HFFc6 (cell line): ENCODE data around the gene MEG3. TPM values are rescaled to one million over a fixed set of nuclear protein-coding genes. Genes with fewer than 3 reads are reported as not detected.

ENCODE experiments used
- DNase-seq: peaks from one replicate; pipeline ENCODE4 v3.0.0-alpha.2; 2018
- H3K27ac Mint-ChIP-seq: 2 replicates; pipeline ENCODE4 v1.8.0; 2020; ENCODE audit warnings: mild to moderate bottlenecking, mixed read lengths
- H3K27me3 Mint-ChIP-seq: 2 replicates; pipeline ENCODE4 v1.8.0; 2021; ENCODE audit warnings: mild to moderate bottlenecking, moderate library complexity, mixed read lengths; ENCODE audit not compliant: insufficient read depth
- H3K36me3 Mint-ChIP-seq: 2 replicates; pipeline ENCODE4 v1.8.0; 2021; ENCODE audit warnings: low read depth, mixed read lengths
- H3K4me1 Mint-ChIP-seq: 2 replicates; pipeline ENCODE4 v1.8.0; 2020; ENCODE audit warnings: low read depth, mixed read lengths
- H3K4me3 Mint-ChIP-seq: 2 replicates; pipeline ENCODE4 v1.8.0; 2020; ENCODE audit warnings: mild to moderate bottlenecking, moderate library complexity, mixed read lengths
- H3K9me3 Mint-ChIP-seq: 2 replicates; pipeline ENCODE4 v1.8.0; 2020; ENCODE audit warnings: mild to moderate bottlenecking, mixed read lengths
- CTCF ChIP-seq: fragments of 200-600 bp; sonication (generic); IDR thresholded peaks from 2 replicates; pipeline ENCODE4 v1.5.0; 2021; ENCODE audit warnings: antibody characterized with exemption, mild to moderate bottlenecking
- total RNA-seq, 6 experiments: library from RNA; stranded (reverse); fragmentation: NEBNext Ultra II Directional; extraction: Animal tissue kit (Norgen Biotek cat#: 25700); gene quantifications; 2 replicates in 1 of 6; 3 replicates in 5 of 6; pipeline ENCODE4 v1.2.3, GENCODE V29; 2021

Gene MEG3
- total RNA-seq, 6 experiments from 2014 or later: 151 to 262 (median 250) TPM

GRCh38 chr14:100885617-100886016 lies 59.7 kb downstream of the MEG3 start:
- Mint-ChIP-seq H3K36me3 (peaks cover 49% of the 10 kb centered on the region), H3K9me3 (peaks cover 26% of the 10 kb centered on the region), H3K27ac (no peak overlapping the region; the same call in 1 of the 2 replicates), H3K4me1 (peaks cover 20% of the 10 kb centered on the region), H3K27me3 (peaks cover 25% of the 10 kb centered on the region), H3K4me3 (no peak overlapping the region)
- no peak for TF ChIP-seq CTCF
- DNase-seq: no peak

DNA sequence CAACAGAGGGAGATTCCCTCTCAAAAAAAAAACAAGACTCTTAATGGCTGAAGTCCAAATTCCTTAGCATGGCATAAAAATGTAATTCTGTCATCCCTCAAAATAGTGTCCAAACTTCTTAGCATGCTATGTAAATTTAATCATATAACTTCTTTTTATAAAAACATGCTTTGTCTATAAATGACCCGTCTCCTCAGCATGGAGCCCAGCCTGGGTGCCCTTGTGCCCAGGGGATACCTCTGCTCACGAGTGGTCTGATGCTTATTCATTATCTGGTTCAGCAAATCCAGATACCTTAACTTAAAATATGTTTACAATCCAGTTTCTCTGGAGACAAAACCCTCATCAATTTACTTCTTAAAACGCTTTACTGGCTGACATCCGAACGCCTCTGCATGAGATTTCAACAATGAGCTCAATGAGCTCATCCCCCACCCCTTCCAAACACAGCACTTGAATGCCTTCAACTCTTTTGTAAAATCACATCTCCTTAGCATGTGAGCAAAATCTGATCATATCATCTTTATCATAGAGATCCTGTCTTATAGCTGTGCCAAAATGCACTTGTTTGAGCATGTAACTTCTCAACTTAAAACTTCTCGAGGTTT lies 61.9 kb downstream of the MEG3 start:
- no peak for DNase-seq
- no peak for TF ChIP-seq CTCF
- Mint-ChIP-seq H3K27me3 (peaks cover 24% of the 10 kb centered on the region), H3K36me3 (peaks cover 35% of the 10 kb centered on the region), H3K27ac (0 out of 2 replicates have a peak overlapping the region, but pooled peaks have one; percentile 12), H3K9me3 (peaks cover 9% of the 10 kb centered on the region), H3K4me1 (peaks cover 20% of the 10 kb centered on the region), H3K4me3 (no peak overlapping the region)

- H3K4me1 Mint-ChIP-seq: peaks cover 20% of the 10 kb centered on the region
- H3K9me3 Mint-ChIP-seq: peaks cover 6% of the 10 kb centered on the region
- peaks cover 29% of the 10 kb centered on the region for H3K36me3 Mint-ChIP-seq
- peaks cover 29% of the 10 kb centered on the region for H3K27me3 Mint-ChIP-seq
- H3K4me3 Mint-ChIP-seq: no peak overlapping the region
- TF ChIP-seq CTCF: no peak
- H3K27ac Mint-ChIP-seq: no peak overlapping the region
- no peak for DNase-seq
These were observed 62.9 kb downstream of the MEG3 start for GRCh38 chr14:100888789-100889315.

DNA sequence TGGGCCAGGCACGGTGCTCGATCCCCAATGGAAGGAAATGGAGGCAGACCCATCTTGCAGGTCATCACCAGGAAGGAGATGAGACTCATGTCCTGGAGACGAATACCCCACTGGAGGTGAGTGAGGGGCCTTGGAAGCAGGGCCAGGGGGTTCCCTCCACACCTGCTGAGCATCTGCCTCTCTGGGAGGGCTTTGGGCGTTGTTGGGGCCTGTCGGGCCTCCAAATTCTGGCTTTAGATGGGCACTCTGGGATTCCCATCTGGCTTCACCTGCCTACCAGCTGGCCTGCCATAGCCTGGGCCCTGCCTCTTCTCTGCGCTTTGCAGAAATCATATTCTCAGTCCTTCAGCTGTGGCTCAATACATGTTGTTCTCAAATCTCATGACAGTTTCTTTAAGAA lies 63.7 kb downstream of the MEG3 start:
- H3K4me1 Mint-ChIP-seq: peaks cover 20% of the 10 kb centered on the region
- H3K9me3 Mint-ChIP-seq: no peaks in the 10 kb centered on the region
- H3K36me3 Mint-ChIP-seq: peaks cover 24% of the 10 kb centered on the region
- no peak for TF ChIP-seq CTCF
- H3K4me3 Mint-ChIP-seq: no peak overlapping the region
- H3K27ac Mint-ChIP-seq: no peak overlapping the region
- no peak for DNase-seq
- peaks cover 37% of the 10 kb centered on the region for H3K27me3 Mint-ChIP-seq

DNA sequence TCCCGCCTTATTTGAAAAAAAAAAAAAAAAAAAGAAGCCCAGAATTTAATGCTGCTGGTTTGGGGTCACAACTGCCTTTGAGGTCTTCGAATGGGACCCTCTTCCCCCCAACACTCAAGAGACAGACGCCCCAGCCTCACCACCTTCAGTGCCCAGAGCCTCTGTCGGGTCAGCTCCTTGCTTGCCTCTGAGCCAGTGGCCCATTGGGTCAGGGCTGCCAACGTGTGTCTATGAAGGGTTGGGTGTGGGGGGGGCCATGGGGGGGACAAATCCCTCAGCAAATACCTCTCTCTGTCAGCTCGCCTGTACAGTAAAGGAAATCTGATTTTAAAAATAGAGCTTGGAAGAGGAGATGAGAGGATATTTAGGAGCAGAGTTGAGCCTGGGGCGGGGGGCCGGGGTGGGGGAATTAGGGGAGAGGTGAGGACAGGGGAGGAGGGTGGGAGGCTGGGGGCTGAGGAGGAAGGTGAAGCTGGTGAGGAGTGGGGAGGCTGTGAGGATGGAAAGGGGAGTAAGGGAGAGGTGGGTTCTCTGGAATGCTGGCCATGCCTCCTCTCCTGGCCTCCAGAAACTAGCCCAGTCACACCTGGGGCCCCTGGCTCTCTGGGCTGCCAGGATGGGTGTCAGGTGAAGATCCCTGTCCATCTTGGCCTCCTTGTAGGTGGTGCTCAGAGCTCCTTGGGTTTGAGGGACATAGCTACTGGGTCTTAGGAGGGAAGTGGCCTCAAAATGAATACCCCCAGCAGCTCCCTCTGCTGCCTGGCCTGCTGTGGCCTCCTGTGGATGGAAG lies 64.3 kb downstream of the MEG3 start:
- no peaks in the 10 kb centered on the region for H3K9me3 Mint-ChIP-seq
- H3K27ac Mint-ChIP-seq: no peak overlapping the region
- no peak overlapping the region for H3K4me3 Mint-ChIP-seq
- peaks cover 29% of the 10 kb centered on the region for H3K36me3 Mint-ChIP-seq
- DNase-seq: no peak
- peaks cover 20% of the 10 kb centered on the region for H3K4me1 Mint-ChIP-seq
- TF ChIP-seq CTCF: no peak
- peaks cover 38% of the 10 kb centered on the region for H3K27me3 Mint-ChIP-seq
